HK-2 (cell line): ENCODE data around the gene CCR5.
"Not testable (repeated sequence)": the region's sequence is repeated elsewhere in the genome, so short reads cannot be mapped to it uniquely, and the experiment has no call there.

Source experiments
- DNase-seq: peaks from one replicate; pipeline ENCODE4 v3.0.0-alpha.2; 2018; ENCODE audit not compliant: unreplicated experiment

Gene CCR5

GRCh38 chr3:46383951-46384330 is 13.2 kb downstream of the CCR5 start:
- no peak for DNase-seq

- no peak for DNase-seq
These were observed 15.5 kb downstream of the CCR5 start for GRCh38 chr3:46386205-46386604.

- not testable (repeated sequence) for DNase-seq
These were observed 18.1 kb downstream of the CCR5 start for GRCh38 chr3:46388847-46389246.

GRCh38 chr3:46389306-46389705 is 18.6 kb downstream of the CCR5 start:
- DNase-seq, result no peak

DNA sequence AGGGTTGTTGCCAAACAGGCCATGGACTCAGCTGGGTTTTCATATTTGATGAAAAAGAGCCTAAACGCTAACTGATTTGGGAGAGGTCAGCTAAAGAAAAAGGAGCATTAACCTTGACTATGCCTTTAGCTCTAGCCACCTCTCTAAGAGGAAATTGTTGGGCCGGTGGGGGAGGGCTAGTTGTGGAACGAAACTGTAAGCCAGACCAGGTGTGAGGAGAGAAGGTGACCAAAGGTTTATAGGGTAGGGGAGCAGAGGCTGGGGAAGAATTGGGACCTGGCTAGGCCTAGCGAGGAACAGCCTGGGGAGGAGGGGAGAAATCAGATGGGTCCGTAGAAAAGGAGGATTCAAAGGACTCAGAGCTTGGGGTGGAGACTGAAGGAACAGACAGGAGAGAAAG is 20.8 kb downstream of the CCR5 start:
- DNase-seq, result not testable (repeated sequence)

DNA sequence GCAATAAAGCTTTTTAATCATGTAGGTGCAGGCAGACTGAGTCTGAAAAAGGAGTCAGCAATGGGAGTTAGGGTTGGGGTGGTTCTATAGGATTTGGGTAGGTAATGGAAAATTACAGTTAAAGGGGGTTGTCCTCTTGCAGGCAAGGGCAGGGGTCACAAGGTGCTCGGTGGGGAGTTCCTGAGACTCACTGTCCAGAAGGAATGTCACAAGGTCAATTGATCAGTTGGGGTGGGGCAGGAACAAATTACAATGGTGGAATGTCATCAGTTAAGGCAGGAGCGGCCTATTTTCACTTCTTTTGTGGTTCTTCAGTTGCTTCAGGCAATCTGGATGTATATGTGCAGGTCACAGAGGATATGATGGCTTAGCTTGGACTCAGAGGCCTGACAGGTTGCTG is 22.3 kb downstream of the CCR5 start:
- no peak for DNase-seq

- no peak for DNase-seq
These were observed 23.0 kb downstream of the CCR5 start for GRCh38 chr3:46393554-46394434.

DNA sequence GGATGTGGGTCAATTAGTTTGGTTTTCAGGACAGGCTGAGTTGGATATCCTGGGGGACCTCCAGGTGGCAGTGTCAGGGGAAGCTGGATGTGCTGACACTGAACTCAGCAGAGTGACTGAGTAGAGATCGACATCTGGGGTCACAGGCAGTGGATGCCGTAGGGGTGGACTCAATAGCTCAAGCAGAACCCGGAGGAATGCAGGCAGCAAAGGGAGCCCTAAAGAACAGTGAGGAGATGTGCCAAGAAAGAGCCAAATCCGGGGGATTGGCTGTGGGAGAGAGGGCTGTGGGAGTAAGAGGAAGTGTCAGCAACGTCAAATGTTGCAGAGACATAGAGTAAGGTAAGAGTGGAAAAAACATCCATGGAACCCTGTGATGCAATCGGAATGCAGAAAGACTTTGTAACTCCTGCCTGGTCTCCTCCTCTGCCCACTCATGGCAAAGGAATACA is 24.5 kb downstream of the CCR5 start:
- DNase-seq, result no peak

- no peak for DNase-seq
These were observed 25.2 kb downstream of the CCR5 start for GRCh38 chr3:46395766-46396530.

GRCh38 chr3:46397111-46397510 is 26.4 kb downstream of the CCR5 start:
- DNase-seq, result no peak

DNA sequence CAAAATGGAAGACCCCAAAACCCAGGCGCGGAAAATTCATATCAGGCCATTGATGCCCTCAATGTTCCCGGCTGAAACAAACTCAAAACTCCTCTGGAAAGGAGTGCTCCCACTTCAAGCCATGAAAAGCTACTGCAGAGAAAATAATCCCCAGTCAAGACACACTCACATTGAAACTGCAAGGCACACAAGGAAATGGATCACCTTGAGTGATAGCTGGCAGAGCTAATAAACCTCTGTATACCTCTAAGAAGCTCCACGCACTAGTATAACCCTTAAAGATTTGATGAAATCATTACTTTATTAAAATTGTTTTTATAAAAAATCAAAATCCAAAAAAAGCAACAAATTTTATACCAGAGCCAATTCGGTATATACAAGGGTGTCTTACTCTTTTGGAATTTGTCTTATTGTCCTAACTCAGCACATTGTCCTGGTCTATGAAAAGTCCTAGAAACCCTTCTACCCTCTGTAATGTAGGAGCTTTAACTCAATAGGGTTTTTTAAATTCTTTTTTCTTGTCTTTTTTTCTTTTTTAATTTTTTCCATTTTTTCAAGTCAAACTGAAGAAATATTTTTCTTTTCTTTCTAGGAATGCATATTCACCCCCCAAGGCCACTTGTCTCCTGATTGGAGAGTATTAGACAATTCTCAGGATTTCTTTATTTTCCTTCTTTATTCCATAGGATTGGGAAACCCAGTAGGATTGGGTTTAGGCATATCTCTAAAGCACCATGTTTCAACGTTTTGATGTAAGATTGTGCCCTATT is 27.6 kb downstream of the CCR5 start:
- no peak for DNase-seq

DNA sequence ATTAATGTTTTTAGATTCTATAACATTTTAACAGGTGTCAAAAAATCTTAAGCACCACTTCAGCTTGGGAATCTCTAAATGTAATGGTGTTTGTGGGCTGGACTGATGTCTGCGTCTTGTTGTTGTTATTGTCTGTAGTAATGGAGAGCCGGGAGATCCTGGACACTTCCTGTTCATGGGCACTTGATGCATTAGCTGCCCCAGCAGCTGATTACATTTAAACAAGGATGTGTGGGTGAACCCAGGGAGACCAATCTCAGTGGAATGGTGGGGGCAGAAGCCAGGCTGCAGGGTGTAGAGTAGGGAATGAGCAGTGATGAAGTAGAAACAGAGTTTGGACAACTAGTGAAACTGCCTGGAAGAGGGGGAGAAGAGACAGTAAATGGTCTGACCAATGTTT is 28.4 kb downstream of the CCR5 start:
- DNase-seq, result no peak

- DNase-seq, result no peak
These were observed 28.8 kb downstream of the CCR5 start for GRCh38 chr3:46399557-46399956.

GRCh38 chr3:46400000-46400734 is 29.4 kb downstream of the CCR5 start:
- DNase-seq, result no peak

GRCh38 chr3:46400846-46401245 is 30.1 kb downstream of the CCR5 start:
- no peak for DNase-seq

DNA sequence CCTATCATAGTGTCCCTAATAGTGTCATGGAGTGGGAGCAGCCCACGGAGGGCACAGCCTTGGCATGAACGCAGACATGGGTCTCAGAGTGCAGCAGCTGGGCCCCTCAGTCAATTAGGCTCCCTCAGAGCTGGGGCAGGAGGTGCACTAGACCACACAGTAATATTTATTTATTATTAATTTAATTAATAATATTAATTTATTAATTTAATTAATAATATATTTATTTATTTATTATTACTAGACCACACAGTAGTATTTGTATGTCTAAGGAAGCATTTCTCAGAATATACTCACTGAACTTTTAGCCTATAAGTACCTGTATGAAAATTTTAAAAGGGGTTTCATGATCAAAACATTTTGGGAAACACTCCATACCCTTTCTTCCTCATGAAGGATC is 30.8 kb downstream of the CCR5 start:
- no peak for DNase-seq

DNA sequence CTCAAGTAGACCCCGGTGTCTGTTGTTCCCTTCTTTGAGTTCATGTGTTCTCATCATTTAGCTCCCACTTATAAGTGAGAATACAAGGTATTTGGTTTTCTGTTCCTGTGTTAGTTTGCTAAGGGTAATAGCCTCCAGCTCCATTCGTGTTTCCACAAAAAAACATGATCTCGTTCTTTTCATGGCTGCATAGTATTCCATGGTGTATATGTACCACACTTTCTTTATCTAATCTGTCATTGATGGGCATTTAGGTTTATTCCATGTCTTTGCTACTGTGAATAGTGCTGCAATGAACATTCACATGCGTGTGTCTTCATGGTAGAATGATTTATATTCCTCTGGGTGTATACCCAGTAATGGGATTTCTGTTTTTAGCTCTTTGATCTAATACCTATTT is 32.2 kb downstream of the CCR5 start:
- not testable (repeated sequence) for DNase-seq

DNA sequence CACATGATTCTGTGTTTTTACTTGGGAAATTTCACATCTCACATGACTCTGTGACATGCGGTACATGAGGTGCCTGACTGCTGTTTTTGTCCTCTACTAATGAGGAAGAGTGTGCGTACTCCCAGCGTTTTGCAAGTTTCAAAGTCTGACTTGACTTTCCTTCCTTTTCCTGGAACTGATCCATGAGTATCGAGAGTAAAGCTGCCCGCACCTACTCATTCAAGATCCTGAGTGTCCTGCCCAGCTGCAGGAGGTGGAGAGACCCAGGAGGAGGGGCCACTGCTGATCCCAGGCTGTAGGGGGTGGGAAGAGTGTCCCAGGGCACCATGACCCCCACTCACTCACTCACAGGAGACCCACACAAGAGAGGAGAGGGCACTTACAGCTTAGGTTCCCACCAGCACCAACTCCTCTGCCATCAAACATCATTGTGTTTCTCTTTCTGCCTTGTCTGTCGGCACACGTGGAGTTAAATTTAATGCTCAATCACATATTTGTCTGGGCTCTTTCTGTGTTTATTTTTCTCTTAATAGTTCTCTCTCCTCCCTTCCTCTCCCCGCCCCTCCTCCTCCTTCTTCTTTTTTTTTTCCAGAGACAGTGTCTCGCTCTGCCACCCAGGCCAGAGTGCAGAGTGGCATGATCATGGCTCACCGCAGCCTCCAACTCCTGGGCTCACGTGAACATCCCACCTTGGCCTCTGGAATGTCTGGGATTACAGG is 34.7 kb downstream of the CCR5 start:
- no peak for DNase-seq

DNA sequence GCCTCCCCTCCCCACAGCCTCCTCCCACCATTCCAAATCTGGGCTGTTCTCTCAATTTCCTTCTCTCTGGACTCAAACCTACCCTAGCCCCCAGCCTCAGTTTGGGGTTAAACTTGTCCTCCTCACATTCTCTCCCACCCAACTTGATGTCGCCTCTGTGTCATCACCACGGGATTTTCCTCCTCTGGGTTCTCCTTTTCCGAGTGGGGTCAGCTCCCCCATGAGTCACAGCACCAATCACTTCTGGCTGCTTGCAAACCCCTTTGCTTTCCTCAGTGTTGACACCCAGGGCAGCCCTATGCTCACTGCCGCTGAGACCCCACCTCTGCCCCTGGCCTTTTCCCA is 35.7 kb downstream of the CCR5 start:
- no peak for DNase-seq

DNA sequence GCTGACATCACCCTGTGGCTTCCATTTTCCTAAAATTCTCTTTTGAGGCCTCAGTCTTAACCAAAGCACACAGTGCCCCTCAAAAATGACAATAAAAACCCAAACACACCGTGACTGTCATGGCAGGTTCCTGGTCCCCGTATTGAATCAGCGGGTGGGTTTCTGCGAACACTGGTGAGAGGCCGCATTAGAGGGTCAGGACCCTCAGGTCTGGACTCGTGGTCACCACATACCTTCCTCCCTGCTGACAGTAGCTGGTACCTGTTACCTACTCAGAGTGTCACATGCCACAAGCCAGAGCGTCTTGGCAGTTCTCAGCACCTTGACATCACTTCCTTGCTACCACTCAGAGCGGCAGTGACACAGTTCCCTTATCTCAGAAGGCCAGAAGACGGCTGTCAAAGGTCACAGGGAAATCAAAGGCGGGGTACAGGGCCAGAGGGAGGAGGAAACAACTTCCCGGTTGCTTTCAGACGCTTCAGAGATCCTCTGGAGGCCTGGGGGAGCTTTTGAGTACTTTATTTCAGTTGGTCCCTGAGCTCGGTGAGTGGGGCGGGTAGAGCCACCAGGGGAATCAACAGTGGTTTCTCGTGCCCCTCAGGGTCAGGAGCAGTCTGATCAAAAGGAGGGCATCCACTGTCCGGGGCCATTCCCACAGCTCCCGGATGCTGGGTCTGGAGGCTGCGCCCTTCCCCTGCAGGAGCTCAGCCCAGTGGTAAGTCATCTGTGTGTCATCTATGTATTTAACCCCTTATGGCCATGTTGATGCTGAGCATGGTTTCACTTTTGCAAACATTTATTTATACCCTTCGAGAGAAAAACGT is 36.3 kb downstream of the CCR5 start, which contains the start of the genes CCR5AS and CCRL2:
CCR5AS (minus strand) TSS at position 279 of the 824 bp plus-strand sequence.
CCRL2 (plus strand) TSS at position 472 of the 824 bp plus-strand sequence. CDS start 821 bp downstream, outside the sequence.
- no peak for DNase-seq
